ENCODE data around the gene P4HA3. TPM values are rescaled to one million over a fixed set of nuclear protein-coding genes. Genes with fewer than 3 reads are reported as not detected.
A peak's percentile ranks its signal among the peaks of the same experiment; 100 is the strongest.

Gene P4HA3
- polyA plus RNA-seq, 1 donor = 1.0 TPM

DNA sequence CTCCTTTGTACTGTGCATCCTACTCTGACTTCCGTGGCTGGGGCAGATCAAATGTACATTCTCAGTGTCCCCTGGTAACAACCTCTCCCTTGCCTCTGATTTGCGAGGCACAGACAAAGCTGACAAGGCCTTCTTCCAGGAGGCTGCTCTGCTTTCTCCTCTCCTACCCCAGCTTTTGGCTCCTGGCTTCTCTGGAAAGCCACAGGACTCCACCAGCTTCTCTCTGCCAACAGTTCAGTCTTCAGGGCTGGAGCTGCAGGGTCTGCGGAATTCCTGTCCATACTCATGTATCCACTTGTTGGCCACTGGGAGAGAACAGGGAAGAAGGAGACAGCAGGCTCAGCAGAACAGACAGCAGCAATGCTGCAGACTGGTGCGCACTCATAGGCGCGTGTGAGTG lies 44.4 kb downstream of the P4HA3 start:
- no peak for DNase-seq

DNA sequence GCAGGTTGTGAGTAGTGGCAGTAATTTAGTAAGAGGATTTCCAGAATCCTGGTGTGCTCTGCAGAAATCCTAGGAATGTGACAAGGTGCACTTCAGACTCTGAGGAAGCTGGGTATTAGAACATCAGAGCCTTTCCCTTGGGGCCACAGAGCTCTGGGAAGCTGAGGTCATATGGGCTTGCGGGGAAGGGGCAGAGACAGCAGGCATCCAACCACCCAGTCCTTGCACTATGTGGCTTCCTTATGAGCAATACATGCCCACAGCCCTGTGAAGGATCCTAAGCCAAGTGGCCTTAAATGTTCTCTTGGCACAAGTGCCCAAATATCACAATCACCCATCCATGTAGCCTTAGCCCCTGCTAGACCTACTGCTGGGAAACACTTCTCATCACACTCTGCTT lies 46.2 kb downstream of the P4HA3 start:
- DNase-seq = no peak

DNA sequence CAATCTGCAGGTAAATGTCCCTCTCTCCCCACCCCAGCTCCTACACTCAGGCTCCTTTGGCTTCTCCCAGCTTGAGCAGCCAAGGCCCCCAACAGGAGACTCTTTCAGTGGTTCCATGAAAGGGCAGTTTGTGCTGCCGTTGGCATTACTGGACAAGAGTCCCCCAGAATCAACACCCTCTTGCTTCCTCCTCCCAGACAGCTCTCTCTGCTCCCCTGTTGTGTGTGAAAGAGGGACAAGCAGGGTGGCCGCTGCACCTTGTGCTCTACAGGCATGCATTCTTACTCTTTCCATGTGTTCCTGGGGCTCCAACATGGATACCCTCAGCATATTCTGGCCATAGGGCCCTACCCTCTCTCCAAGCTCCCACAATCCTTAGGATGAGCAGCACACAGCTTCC lies 48.7 kb downstream of the P4HA3 start:
- DNase-seq = no peak

DNA sequence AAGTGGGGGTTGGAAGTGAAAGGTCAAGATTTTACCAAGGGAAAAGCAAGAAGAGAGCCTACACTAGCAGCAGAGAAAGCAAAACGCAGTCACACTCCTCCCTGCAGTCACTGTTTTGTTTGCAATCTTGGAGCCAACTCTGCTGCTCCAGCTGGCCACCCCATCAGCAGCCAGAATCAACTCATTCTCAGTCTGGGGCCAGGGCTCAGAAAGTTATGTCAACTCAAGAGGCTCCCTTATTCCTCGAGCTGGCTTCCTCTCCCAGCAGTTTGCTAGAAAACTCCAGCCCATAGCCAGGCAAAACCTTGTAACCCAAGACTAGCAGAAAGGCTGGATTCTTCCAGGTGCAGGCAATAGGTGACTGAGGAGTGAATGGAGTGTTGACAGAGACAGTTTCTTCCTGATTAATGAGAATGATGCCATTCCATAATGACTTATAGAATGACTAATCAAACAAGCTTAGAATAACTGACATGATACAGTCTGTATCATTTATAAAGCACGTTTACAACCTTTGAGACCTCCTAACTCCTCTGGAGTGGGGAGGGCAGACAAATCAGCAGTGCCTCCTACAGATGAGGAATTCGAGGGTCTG lies 53.4 kb downstream of the P4HA3 start:
- peak; percentile 34 for DNase-seq

DNA sequence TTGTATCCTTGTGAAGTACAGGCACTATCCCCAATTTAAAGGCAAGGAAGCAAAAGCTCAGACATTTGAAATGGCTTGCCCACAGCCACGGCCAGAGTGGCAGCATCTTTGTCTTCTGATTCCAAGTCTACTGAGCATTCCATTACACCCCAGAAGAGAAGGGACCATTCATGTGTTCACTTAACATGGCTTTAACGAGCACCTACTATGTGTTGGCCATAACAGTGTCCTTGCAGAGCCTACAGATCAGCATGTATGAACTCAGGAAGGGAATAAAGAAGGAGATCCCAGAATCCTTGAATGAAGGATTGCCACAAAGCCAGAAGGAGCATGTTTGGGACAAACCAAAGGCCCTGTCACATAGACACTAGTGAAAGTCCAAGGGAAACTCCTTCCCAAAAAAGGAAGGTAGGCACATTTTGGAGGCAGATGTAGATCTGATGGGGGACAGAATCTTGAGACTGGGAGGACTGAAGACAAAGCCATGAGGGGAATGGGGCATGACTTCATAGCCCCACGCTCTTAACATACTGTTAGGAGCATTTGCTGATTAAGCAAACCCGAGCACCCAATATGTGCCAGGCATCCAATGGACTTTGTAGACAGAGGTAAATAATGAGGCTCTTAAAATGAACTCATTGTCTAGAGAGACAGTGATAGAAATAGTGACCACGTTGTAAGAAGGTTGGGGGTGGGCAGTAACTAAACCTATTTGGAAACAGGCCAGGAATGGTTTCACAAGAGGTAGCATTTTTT lies 54.9 kb downstream of the P4HA3 start:
- no peak for DNase-seq

DNA sequence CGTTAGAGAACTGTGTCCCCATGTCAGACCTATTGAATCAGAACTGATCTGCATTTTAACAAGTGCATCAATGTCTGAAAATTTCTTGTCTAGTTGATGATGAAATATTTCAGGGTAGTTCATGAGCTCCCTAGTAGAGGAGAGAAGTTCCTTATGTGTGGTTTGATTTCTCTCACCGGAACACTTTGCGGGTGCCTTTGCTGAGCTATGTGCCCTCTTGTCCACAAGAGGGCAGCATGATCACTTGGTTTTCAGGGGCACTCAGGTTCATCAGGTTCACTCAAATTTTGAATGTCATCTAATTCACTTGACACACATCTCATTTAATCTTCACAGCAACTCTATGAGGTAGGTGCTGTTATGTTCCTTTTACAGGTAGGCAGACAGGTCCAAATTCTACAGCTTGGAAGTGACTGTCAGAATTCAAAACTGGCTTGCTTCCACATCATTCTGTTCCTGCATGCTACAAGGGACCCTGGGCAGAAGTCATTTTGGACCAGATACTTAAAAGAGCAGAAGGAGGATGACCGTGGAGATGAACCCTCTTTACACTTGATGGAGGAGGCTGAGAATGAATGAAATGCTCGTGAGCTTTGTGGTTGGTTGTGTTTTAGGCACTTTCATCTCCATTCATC lies 55.6 kb downstream of the P4HA3 start:
- DNase-seq = peak; percentile 56

DNA sequence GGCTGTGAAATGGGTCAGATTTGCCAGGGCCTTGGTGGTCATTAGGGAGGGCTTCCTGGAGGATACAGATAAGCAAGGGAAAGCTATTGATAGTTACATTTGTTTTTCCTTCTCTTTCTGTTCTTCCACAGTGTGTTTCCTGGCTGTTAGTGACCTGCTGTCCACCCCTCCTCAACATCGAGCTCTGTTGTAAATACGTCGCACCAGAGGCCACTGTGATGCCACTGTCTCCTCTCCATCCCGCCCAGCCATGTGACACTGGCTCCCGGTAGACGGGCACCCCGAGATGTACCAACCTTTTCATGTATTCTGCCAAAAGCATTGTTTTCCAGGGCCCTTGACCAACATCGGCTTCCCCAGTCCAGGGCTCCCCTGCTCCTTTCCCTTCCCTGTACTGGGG lies 58.1 kb downstream of the P4HA3 start:
- DNase-seq = no peak

DNA sequence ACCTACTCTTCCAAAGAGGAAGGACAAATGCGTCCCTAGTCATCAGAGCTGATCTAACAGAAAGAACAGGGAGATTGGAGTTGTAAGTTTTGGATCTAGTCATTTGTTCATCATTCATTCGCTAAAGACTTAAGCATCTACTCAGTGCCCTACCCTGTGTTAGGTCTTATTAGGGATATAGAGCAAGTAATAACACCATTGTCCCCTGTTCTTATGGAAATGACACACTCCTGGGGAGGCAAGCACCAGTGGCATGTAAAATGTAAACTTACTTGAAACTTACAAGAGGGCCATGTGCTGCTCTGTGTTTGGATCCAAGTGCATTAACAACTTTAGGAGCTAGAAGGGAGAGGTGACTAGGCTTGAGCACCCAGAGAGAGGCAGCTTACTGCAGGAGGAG lies 61.9 kb downstream of the P4HA3 start:
- DNase-seq = no peak

DNA sequence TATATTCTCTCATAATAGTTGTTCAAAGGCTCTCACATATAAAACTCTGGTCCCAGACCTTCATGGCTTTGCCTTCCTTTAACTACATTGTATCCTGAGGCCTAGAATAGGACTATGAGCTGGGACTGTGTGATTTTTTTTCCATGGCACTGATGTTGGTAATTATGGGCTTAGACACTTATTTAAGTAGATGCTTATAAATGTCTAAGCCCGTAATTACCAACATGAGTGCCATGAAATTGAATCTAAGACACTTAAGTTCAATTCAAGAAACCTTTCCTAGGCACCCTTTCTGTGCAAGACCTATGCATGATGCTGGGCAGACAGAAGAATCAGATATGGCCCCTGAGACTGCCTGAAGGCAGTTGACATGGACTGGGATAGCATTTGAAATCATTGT lies 63.0 kb downstream of the P4HA3 start:
- no peak for DNase-seq

DNA sequence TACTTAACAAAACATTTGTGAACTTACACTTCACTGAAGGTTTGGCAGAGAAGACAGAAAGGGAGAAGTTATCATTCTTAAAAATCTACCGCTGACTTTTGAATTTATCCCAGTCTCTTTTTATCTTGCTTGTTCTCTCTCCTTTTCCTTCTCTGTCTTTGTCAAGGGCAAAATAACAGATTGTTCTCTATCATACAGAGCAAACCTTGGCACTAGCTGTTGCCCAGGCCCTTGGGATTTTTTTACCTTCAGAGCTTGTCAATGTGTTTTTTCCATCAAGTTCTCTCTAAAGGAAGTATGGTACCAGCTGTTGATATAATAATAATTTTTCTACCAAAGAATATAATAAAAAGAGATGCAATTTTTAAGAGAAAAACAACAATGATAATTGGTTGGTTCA lies 73.2 kb downstream of the P4HA3 start:
- no peak for DNase-seq

DNA sequence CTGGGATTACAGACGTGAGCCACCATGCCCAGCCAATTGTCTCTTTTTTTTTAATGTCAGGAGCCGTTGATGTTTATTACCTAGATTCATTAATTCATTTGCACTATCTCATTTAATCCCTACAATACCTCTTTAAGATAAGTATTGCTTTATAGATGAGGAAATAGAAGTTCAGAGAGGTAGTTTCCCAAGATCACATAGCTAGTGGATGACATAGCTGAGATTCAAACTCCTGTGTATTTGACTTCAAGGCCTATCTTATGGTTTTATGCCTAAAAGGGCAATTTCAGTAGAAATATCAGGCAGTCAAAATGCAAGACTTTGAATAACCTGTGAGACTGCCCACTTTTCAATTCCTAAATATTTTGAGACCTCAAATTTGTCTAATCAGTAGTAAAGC lies 73.9 kb downstream of the P4HA3 start:
- DNase-seq = no peak

DNA sequence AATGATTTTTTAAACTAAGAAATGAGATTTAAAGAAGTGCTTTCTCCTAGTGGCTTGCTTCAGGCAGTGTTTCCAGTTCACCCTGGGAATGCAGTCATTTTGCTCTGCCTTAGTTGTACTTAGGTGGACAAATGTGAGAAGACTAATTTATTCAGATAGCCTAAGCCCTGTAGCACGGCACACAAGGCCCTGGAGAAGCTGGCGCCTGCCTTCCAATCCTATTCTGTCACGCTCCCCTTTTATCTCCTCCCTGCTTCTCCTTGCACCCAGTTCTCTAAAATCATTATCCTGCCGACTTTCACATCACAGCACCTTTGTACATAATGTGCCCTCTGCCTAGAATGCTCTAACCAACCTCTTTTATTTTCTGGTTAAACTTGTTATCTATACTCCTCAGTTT lies 76.3 kb downstream of the P4HA3 start:
- no peak for DNase-seq

DNA sequence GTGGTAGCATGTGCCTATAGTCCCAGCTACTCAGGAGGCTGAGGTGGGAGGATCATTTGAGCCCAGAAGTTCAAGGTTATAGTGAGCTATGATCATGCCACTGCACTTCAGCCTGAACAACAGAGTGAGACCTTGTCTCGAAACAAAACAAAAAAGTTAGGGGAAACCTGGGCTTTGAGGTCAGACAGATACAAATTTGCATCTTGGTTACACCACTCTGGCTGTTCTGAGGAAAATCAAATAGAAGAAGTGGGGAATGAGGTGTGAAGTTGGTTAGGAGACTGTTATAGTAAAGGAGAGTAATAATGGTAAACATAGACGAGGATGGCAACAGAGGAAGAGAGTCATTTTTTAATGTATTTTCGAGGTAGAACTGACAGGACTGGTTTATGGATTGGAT lies 77.8 kb downstream of the P4HA3 start:
- no peak for DNase-seq

DNA sequence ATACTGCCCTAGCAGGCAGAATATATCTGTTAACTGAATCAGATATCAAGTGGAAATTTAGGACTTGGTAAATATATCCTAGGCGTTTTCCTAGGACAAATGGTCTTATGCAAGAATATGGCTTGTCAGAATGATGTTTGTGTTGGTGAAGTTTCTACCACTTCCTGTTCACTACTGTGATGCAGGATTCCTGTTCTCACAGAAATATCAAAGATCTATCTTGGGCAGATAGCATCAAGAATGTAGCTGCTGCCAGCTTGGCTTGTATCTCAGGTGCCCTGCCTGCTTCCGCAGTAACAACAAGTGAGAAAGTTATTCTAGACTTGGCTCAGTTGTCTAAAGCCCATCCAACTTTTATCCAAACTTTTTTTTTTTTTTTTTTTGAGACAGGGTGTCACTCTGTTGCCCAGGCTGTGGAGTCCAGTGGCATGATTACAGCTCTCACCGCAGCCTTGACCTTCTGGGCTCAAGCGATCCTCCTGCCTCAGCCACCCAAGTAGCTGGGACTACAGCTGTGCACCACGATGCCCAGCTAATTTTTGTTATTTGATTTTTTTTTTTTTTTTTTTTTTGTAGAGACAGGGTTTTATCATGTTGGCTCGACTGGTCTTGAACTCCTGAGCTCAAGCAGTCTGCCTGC lies 79.0 kb downstream of the P4HA3 start:
- no peak for DNase-seq

DNA sequence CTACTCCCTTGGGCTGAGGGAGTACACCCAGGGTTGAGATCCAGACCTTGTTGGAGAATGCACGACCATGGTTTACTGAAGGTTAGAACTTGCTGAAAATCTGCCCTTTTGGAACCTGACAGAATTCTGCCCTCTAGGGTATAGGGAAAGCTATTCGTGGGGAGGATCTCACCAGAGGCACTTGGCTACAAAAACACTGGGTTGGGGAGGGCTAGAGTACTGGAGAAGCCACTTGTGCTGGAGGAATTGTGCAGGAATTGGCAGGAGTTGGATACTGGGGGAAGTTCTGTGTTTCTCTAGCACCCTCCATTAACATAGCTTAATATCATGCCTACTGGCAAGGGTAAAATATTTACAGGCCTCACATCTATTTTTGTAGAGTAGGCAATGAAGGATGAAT lies 84.5 kb downstream of the P4HA3 start:
- DNase-seq = no peak

DNA sequence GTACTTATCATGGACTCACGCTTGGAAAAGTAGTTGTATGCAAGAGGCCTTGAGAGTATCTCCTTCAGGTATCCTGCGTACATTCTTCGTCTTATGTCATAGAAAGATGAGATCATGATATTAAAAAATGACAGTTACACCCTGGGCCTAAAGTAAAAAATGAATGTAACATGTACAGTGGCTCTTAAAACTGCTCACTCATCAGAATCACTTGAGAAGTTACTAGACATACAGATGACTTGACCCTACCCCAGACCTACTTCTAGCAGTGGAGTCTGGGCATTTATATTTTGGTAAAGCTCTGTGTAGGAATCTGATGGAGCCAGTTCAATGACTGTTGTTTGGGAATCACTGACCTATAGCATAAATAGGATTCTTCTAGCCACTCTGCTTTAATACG lies 85.9 kb downstream of the P4HA3 start:
- DNase-seq = no peak

DNA sequence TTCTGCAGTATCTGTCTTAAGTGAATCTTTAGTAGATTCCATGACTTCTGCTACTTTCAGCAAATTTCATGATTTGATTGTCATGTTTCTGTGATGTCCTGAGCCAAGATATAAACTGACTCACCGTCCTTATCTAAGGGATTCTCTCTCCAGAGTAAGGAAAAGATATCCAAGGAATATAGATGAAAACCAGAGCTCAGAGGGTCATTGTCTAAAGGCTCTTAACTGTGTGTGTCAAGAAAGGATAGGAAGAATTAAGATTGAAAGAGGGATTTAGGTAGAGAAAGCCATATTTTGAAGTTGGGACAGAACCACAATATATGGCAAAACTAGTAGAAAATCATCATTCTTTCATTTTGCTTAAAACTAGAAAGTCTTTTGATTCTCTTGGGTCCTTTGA lies 89.6 kb downstream of the P4HA3 start:
- DNase-seq = no peak

DNA sequence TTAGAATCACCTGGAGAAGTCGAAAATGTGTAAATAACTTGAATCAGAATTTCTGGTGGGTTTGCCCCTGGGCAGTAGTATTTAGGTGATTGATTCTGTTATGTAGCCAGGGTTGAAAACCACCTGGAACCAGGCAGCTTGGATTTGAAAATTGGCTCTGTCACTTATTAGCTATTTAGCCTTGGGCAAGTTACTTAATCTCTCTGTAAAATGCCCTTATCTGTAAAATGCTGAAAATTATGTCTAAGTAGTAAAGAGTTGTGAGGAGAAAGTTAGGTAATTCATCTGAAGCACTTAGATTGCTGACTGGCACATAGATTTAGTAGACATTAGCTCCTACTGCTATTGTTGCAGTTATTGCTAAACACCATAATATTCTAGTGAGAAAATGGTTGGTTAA lies 91.1 kb downstream of the P4HA3 start:
- peak; percentile 4 for DNase-seq

Other genes starting within 250 kb of the P4HA3 start
- 25.6 TPM for gene C2CD3, start 140.6 kb downstream of the P4HA3 start, polyA plus RNA-seq (ENCODE audit: insufficient read length)
- gene PPME1, start 140.4 kb downstream of the P4HA3 start, polyA plus RNA-seq (ENCODE audit: insufficient read length) = 42.7 TPM
- 4.4 TPM for gene PGM2L1, start 86.8 kb upstream of the P4HA3 start, polyA plus RNA-seq (ENCODE audit: insufficient read length)
- 26.1 TPM for gene KCNE3, start 155.9 kb upstream of the P4HA3 start, polyA plus RNA-seq (ENCODE audit: insufficient read length)
- gene LIPT2, start 182.1 kb upstream of the P4HA3 start, polyA plus RNA-seq (ENCODE audit: insufficient read length) = 12.3 TPM